ENCODE measurements around the gene MIER2.

The MIER2 gene

DNA sequence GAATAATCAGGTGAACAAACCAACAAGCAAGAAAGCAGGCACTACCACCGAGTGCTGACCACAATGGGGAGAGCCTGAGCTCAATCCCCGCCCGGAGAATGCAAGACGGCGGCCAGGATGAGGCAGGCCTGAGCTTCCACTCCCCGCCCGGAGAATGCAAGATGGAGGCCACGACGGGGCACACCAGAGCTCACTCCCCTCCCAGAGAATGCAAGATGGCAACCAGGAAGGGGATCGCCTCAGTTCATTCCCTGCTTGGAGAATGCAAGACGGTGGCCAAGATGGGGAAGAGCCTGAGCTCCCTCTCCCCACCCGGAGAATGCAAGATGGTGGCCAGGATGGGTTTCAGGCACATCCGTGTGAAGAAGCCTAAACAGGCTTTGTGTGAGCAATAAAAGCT lies 24.7 kb upstream of the MIER2 start:
- H3K9me2 ChIP-seq (ENCODE audit: low read depth, low read length), result no peaks in the 10 kb centered on the region
- no peaks in the 10 kb centered on the region for H3K79me2 ChIP-seq (ENCODE audit: insufficient read depth, low read length)
- no peak overlapping the region for H3K9ac ChIP-seq (ENCODE audit: low read length)
- no peak overlapping the region for H3K4me3 ChIP-seq (ENCODE audit: low read depth, low read length, poor library complexity, severe bottlenecking)
- H3K36me3 ChIP-seq (ENCODE audit: insufficient read depth, low read length), result no peaks in the 10 kb centered on the region
- H4K20me1 ChIP-seq (ENCODE audit: insufficient read depth, low read length), result no peaks in the 10 kb centered on the region
- no peak overlapping the region for H2AFZ ChIP-seq (ENCODE audit: low read length)
- no peak overlapping the region for H3K27ac ChIP-seq (ENCODE audit: low read depth, low read length, poor library complexity, severe bottlenecking)
- no peaks in the 10 kb centered on the region; the same call in 1 of the 2 replicates for H3K27me3 ChIP-seq (ENCODE audit: insufficient read depth, low read length)
- no peaks in the 10 kb centered on the region for H3F3A ChIP-seq (ENCODE audit: insufficient read depth, low read length)
- no peaks in the 10 kb centered on the region for H3K9me3 ChIP-seq (ENCODE audit: low read length)
- H3K4me2 ChIP-seq (ENCODE audit: low read length), result no peak overlapping the region
- peaks cover 7% of the 10 kb centered on the region for H3K4me1 ChIP-seq (ENCODE audit: insufficient read depth, low read length, severe bottlenecking)
- TF ChIP-seq, protein P1, sequence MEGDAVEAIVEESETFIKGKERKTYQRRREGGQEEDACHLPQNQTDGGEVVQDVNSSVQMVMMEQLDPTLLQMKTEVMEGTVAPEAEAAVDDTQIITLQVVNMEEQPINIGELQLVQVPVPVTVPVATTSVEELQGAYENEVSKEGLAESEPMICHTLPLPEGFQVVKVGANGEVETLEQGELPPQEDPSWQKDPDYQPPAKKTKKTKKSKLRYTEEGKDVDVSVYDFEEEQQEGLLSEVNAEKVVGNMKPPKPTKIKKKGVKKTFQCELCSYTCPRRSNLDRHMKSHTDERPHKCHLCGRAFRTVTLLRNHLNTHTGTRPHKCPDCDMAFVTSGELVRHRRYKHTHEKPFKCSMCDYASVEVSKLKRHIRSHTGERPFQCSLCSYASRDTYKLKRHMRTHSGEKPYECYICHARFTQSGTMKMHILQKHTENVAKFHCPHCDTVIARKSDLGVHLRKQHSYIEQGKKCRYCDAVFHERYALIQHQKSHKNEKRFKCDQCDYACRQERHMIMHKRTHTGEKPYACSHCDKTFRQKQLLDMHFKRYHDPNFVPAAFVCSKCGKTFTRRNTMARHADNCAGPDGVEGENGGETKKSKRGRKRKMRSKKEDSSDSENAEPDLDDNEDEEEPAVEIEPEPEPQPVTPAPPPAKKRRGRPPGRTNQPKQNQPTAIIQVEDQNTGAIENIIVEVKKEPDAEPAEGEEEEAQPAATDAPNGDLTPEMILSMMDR (IDR thresholded peaks at IDR 0.05; ENCODE audit: low read length), result no peak
- TF ChIP-seq EZH2 (IDR thresholded peaks at IDR 0.05; ENCODE audit: borderline replicate concordance, low read length), result no peak

DNA sequence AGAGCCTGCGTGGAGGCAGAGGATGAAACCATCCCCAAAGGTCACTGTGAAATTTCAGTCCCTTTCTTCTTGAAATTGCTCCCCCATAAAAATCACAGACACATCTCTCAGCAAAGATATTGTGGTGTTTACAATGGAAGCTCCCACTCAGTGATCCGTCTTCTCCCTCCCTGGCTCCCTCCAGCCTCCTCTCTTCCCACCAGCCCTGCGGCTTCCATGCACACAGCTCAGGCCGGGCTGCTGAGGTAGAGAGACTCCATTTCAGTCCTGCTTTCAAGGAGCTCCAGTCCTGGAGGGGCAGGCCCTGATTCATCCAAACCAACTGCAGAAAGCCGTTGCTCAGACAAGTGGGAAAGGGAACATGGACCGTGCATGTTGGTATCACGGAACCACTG lies 24.0 kb upstream of the MIER2 start:
- Histone ChIP-seq H2AFZ (ENCODE audit: low read length) (no peak overlapping the region), H3K79me2 (ENCODE audit: insufficient read depth, low read length) (no peaks in the 10 kb centered on the region), H4K20me1 (ENCODE audit: insufficient read depth, low read length) (no peaks in the 10 kb centered on the region), H3K36me3 (ENCODE audit: insufficient read depth, low read length) (no peaks in the 10 kb centered on the region), H3K9me2 (ENCODE audit: low read depth, low read length) (no peaks in the 10 kb centered on the region), H3K9ac (ENCODE audit: low read length) (no peak overlapping the region), H3K4me1 (ENCODE audit: insufficient read depth, low read length, severe bottlenecking) (peaks cover 7% of the 10 kb centered on the region), H3K4me3 (ENCODE audit: low read depth, low read length, poor library complexity, severe bottlenecking) (no peak overlapping the region), H3K9me3 (ENCODE audit: low read length) (no peaks in the 10 kb centered on the region), H3K4me2 (ENCODE audit: low read length) (no peak overlapping the region), H3K27ac (ENCODE audit: low read depth, low read length, poor library complexity, severe bottlenecking) (no peak overlapping the region), H3F3A (ENCODE audit: insufficient read depth, low read length) (no peaks in the 10 kb centered on the region), H3K27me3 (ENCODE audit: insufficient read depth, low read length) (no peaks in the 10 kb centered on the region; the same call in 1 of the 2 replicates)
- TF ChIP-seq, protein P1 (IDR thresholded peaks at IDR 0.05; ENCODE audit: low read length), result no peak
- TF ChIP-seq EZH2 (IDR thresholded peaks at IDR 0.05; ENCODE audit: borderline replicate concordance, low read length), result no peak

DNA sequence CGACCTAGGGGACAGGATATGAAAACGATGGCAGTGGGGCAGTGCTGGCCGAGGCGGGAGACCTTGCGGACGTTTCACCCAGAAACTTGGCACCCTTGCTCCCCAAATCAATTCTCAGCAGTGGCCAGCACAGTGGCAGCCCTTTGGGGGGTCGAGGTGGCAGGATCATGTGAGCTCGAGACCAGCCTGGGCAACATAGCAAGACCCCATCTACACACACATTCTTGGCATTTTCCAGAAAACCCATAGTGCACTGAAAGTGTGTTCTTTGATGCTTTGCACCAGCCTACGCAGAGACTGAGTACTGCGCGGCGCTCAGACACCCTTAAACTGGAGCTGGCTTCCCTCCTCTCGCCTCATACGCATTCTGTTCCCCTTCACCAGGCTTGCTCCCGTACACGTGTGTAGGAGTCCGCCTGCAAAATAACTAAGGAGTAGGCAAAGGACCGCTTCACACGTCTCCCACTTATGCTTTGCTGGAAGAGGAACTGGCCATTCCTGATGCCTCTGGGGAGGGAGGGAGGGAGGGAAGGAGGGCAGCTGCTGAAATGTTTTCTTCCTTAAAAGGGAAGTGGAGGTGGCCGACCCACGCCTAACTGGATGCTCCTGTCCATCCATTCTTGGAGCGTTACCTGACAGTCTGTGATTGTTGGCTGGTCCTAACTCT lies 23.5 kb upstream of the MIER2 start:
- Histone ChIP-seq H3K79me2 (ENCODE audit: insufficient read depth, low read length) (no peaks in the 10 kb centered on the region), H3K9me3 (ENCODE audit: low read length) (no peaks in the 10 kb centered on the region), H3K9ac (ENCODE audit: low read length) (no peak overlapping the region), H3K4me3 (ENCODE audit: low read depth, low read length, poor library complexity, severe bottlenecking) (no peak overlapping the region), H2AFZ (ENCODE audit: low read length) (no peak overlapping the region), H3K4me2 (ENCODE audit: low read length) (no peak overlapping the region), H3K4me1 (ENCODE audit: insufficient read depth, low read length, severe bottlenecking) (peaks cover 7% of the 10 kb centered on the region), H4K20me1 (ENCODE audit: insufficient read depth, low read length) (no peaks in the 10 kb centered on the region), H3F3A (ENCODE audit: insufficient read depth, low read length) (no peaks in the 10 kb centered on the region), H3K27ac (ENCODE audit: low read depth, low read length, poor library complexity, severe bottlenecking) (no peak overlapping the region), H3K9me2 (ENCODE audit: low read depth, low read length) (no peaks in the 10 kb centered on the region), H3K27me3 (ENCODE audit: insufficient read depth, low read length) (no peaks in the 10 kb centered on the region; the same call in 1 of the 2 replicates), H3K36me3 (ENCODE audit: insufficient read depth, low read length) (no peaks in the 10 kb centered on the region)
- TF ChIP-seq, protein P1 (IDR thresholded peaks at IDR 0.05; ENCODE audit: low read length), result no peak
- no peak for TF ChIP-seq EZH2 (IDR thresholded peaks at IDR 0.05; ENCODE audit: borderline replicate concordance, low read length)

Measured in OCI-LY1 (cell line).